GM12878 (cell line): ENCODE results near the gene SSH3. TPM values are rescaled to one million over a fixed set of nuclear protein-coding genes. Genes with fewer than 3 reads are reported as not detected.

Experiments used
- BMI1 ChIP-seq: fragments of 450-650 bp; IDR thresholded peaks from 2 replicates; pipeline ENCODE4 v1.6.1; 2016; ENCODE audit warnings: mild to moderate bottlenecking, moderate library complexity, borderline replicate concordance
- EP300 ChIP-seq, 2 experiments: fragments of 150-350 bp in 1 of 2; IDR thresholded peaks; 2 replicates each; pipeline ENCODE4 v1.6.1; 2011 to 2012; ENCODE audit warnings: low read depth in 2 of 2, low read length in 2 of 2, borderline replicate concordance in 1 of 2, improper control_type of control experiment in 1 of 2, inconsistent platforms in 1 of 2; ENCODE audit not compliant: control insufficient read depth in 1 of 2
- FOXK2 ChIP-seq: fragments of 450-650 bp; IDR thresholded peaks from 2 replicates; pipeline ENCODE4 v1.6.1; 2017; ENCODE audit warnings: mild to moderate bottlenecking, moderate library complexity
- GATAD2B ChIP-seq: fragments of 450-650 bp; conservative IDR thresholded peaks from 2 replicates; pipeline ENCODE4 v1.6.1; 2017; ENCODE audit warnings: low read depth, mild to moderate bottlenecking, moderate library complexity
- IKZF2 ChIP-seq, 2 experiments: fragments of 450-650 bp; IDR thresholded peaks; 2 replicates each; pipeline ENCODE4 v1.6.1; 2017; ENCODE audit warnings: mild to moderate bottlenecking in 2 of 2, moderate library complexity in 2 of 2
- MTA2 ChIP-seq: fragments of 450-650 bp; IDR thresholded peaks from 2 replicates; pipeline ENCODE4 v1.6.1; 2016; ENCODE audit warnings: low read depth, mild to moderate bottlenecking, moderate library complexity
- RAD21 ChIP-seq: IDR thresholded peaks from 2 replicates; pipeline ENCODE4 v1.6.1; 2011; ENCODE audit warnings: mild to moderate bottlenecking, low read depth, low read length, moderate library complexity; ENCODE audit not compliant: insufficient read depth
- RAD51 ChIP-seq: fragments of 450-650 bp; IDR thresholded peaks from 2 replicates; pipeline ENCODE4 v1.6.1; 2016; ENCODE audit warnings: moderate library complexity, mild to moderate bottlenecking, inconsistent platforms
- SIX5 ChIP-seq: IDR thresholded peaks from 2 replicates; pipeline ENCODE4 v1.6.1; 2011; ENCODE audit warnings: mild to moderate bottlenecking, low read depth, low read length, moderate library complexity; ENCODE audit not compliant: severe bottlenecking
- SMARCA5 ChIP-seq: fragments of 450-650 bp; IDR thresholded peaks from 2 replicates; pipeline ENCODE4 v1.6.1; 2017; ENCODE audit warnings: mild to moderate bottlenecking
- SMC3 ChIP-seq: IDR thresholded peaks from 2 replicates; pipeline ENCODE4 v1.6.1; 2011; ENCODE audit warnings: low read length, improper control_type of control experiment, borderline replicate concordance
- SRF ChIP-seq, 2 experiments: IDR thresholded peaks; 2 replicates each; pipeline ENCODE4 v1.6.1; 2011; ENCODE audit warnings: low read depth in 2 of 2, low read length in 2 of 2, mild to moderate bottlenecking in 1 of 2, moderate library complexity in 1 of 2
- STAT1 ChIP-seq: fragments of 450-650 bp; conservative IDR thresholded peaks from 2 replicates; pipeline ENCODE4 v1.6.1; 2014; ENCODE audit warnings: antibody characterized with exemption, mild to moderate bottlenecking
- ZNF622 ChIP-seq: fragments of 450-650 bp; IDR thresholded peaks from 2 replicates; pipeline ENCODE4 v1.6.1; 2017; ENCODE audit warnings: mild to moderate bottlenecking, inconsistent platforms
- polyA plus RNA-seq, 11 experiments: library from polyadenylated mRNA; depleted of rRNA in 4 of 11; unstranded in 6 of 11; stranded (reverse) in 5 of 11; fragments of >200 nt; fragmentation: Nextera tagmentation in 4 of 11; fragmentation: Illumina TruSeq in 1 of 11; extraction: Ambion mirVana in 4 of 11; extraction: Trizol in 1 of 11; gene quantifications; 1 replicate in 1 of 11; 2 replicates in 10 of 11; pipeline versions ENCODE4 v1.2.1 to v1.2.3, GENCODE V29; 2011 to 2016; ENCODE audit warnings: inconsistent platforms in 2 of 11, missing spikeins in 2 of 11, low read depth in 1 of 11
- total RNA-seq, 4 experiments: library from RNA; depleted of rRNA in 3 of 4; stranded (reverse); fragments of >200 nt in 3 of 4; fragmentation: Illumina TruSeq in 1 of 4; extraction: Trizol in 1 of 4; gene quantifications; 2 replicates each; pipeline versions ENCODE4 v1.2.1 to v1.2.3, GENCODE V29; 2013 to 2021
- TF ChIP-seq, protein P1 (sequence below), 3 experiments: IDR thresholded peaks in 2 of 3; conservative IDR thresholded peaks in 1 of 3; 2 replicates each; pipeline ENCODE4 v1.5.1; 2011; ENCODE audit warnings: low read depth in 3 of 3, low read length in 3 of 3, mild to moderate bottlenecking in 3 of 3, control low read depth in 2 of 3, moderate library complexity in 2 of 3, inconsistent platforms in 1 of 3, mixed read lengths in 1 of 3; ENCODE audit not compliant: control insufficient read depth in 2 of 3, insufficient read depth in 1 of 3; ENCODE audit errors: extremely low read depth in 1 of 3
- TF ChIP-seq, protein P2 (sequence below): fragments of 450-650 bp; IDR thresholded peaks from 2 replicates; pipeline ENCODE4 v1.6.1; 2017; ENCODE audit warnings: low read depth, mild to moderate bottlenecking, moderate library complexity
- TF ChIP-seq, protein P3 (sequence below): IDR thresholded peaks from 2 replicates; pipeline ENCODE4 v1.6.1; 2012; ENCODE audit warnings: low read length, inconsistent platforms
- TF ChIP-seq, protein P4 (sequence below): IDR thresholded peaks from 2 replicates; pipeline ENCODE4 v1.6.1; 2012; ENCODE audit warnings: low read depth, low read length, improper control_type of control experiment
- TF ChIP-seq, protein P5 (sequence below): fragments of 450-650 bp; IDR thresholded peaks from 2 replicates; pipeline ENCODE4 v1.6.1; 2017; ENCODE audit warnings: mild to moderate bottlenecking, moderate library complexity

The SSH3 gene
- total and polyA plus RNA-seq, 10 of the 15 experiments (the other 5 are each of a cell fraction or from before 2014, with no cell fraction given) = 0.05 to 0.83 (median 0.28) TPM; not detected in 3

DNA sequence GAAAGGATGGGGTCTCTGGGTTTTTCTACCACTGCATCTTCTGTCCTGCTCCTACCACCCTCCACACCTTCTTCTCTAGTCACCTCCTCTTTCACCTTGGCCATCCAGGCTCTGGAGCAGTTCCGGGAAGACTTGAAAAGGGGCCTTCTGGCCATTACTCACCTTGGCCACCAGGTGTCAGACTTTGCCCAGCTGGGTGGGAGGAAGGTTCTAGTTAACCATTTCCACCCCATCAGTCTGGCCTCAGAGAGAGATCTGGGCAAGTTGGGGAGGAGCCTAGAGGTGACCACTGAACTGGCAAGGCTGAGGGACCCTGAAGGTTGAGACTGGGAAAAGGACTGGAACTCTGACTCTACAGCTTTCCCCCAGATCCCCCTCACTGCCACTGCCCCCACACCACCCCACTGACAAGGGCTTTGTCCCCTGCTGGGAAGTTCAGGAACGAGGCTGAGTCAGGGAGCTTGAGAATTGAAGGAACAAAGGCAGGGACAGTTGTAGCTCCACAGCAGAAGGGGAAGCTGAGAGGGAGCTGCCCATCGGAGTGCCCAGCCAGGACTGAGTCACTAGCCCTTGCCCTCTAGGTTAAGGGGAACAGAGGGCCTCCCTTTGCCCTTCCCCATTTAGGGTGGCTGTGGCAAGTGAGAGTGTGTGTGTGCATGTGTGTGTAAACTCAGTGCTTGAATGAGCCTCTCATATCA, 53.7 kb downstream of the SSH3 start (continued):
- no peak for TF ChIP-seq BMI1
- peak; percentile 58 to 75; a peak in 3 of 4 replicates for TF ChIP-seq IKZF2 (IDR thresholded peaks at IDR 0.05)
- peak; percentile 30; the same call in 1 of the 2 replicates for TF ChIP-seq GATAD2B
- no peak for TF ChIP-seq RAD51
- TF ChIP-seq, protein P1, sequence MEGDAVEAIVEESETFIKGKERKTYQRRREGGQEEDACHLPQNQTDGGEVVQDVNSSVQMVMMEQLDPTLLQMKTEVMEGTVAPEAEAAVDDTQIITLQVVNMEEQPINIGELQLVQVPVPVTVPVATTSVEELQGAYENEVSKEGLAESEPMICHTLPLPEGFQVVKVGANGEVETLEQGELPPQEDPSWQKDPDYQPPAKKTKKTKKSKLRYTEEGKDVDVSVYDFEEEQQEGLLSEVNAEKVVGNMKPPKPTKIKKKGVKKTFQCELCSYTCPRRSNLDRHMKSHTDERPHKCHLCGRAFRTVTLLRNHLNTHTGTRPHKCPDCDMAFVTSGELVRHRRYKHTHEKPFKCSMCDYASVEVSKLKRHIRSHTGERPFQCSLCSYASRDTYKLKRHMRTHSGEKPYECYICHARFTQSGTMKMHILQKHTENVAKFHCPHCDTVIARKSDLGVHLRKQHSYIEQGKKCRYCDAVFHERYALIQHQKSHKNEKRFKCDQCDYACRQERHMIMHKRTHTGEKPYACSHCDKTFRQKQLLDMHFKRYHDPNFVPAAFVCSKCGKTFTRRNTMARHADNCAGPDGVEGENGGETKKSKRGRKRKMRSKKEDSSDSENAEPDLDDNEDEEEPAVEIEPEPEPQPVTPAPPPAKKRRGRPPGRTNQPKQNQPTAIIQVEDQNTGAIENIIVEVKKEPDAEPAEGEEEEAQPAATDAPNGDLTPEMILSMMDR (IDR thresholded peaks at IDR 0.05 in 2 of 3, conservative IDR thresholded peaks at IDR 0.05 in 1 of 3; ENCODE audit: control insufficient read depth in 2 of 3, extremely low read depth in 1 of 3, insufficient read depth in 1 of 3, low read depth in 3 of 3, low read length in 3 of 3) = peak; percentile 92 to 99 (median 98); a peak in 5 of 6 replicates
- no peak for TF ChIP-seq SIX5
- TF ChIP-seq SMC3 = peak; percentile 98
- TF ChIP-seq, protein P2, sequence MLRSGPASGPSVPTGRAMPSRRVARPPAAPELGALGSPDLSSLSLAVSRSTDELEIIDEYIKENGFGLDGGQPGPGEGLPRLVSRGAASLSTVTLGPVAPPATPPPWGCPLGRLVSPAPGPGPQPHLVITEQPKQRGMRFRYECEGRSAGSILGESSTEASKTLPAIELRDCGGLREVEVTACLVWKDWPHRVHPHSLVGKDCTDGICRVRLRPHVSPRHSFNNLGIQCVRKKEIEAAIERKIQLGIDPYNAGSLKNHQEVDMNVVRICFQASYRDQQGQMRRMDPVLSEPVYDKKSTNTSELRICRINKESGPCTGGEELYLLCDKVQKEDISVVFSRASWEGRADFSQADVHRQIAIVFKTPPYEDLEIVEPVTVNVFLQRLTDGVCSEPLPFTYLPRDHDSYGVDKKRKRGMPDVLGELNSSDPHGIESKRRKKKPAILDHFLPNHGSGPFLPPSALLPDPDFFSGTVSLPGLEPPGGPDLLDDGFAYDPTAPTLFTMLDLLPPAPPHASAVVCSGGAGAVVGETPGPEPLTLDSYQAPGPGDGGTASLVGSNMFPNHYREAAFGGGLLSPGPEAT = peak; percentile 59; the same call in 1 of the 2 replicates
- TF ChIP-seq, protein P3, sequence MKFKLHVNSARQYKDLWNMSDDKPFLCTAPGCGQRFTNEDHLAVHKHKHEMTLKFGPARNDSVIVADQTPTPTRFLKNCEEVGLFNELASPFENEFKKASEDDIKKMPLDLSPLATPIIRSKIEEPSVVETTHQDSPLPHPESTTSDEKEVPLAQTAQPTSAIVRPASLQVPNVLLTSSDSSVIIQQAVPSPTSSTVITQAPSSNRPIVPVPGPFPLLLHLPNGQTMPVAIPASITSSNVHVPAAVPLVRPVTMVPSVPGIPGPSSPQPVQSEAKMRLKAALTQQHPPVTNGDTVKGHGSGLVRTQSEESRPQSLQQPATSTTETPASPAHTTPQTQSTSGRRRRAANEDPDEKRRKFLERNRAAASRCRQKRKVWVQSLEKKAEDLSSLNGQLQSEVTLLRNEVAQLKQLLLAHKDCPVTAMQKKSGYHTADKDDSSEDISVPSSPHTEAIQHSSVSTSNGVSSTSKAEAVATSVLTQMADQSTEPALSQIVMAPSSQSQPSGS = no peak
- TF ChIP-seq, protein P4, sequence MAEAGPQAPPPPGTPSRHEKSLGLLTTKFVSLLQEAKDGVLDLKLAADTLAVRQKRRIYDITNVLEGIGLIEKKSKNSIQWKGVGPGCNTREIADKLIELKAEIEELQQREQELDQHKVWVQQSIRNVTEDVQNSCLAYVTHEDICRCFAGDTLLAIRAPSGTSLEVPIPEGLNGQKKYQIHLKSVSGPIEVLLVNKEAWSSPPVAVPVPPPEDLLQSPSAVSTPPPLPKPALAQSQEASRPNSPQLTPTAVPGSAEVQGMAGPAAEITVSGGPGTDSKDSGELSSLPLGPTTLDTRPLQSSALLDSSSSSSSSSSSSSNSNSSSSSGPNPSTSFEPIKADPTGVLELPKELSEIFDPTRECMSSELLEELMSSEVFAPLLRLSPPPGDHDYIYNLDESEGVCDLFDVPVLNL = no peak
- TF ChIP-seq EP300 (IDR thresholded peaks at IDR 0.05; ENCODE audit: borderline replicate concordance in 1 of 2, control insufficient read depth in 1 of 2, low read depth in 2 of 2, low read length in 2 of 2) = no peak
- TF ChIP-seq, protein P5, sequence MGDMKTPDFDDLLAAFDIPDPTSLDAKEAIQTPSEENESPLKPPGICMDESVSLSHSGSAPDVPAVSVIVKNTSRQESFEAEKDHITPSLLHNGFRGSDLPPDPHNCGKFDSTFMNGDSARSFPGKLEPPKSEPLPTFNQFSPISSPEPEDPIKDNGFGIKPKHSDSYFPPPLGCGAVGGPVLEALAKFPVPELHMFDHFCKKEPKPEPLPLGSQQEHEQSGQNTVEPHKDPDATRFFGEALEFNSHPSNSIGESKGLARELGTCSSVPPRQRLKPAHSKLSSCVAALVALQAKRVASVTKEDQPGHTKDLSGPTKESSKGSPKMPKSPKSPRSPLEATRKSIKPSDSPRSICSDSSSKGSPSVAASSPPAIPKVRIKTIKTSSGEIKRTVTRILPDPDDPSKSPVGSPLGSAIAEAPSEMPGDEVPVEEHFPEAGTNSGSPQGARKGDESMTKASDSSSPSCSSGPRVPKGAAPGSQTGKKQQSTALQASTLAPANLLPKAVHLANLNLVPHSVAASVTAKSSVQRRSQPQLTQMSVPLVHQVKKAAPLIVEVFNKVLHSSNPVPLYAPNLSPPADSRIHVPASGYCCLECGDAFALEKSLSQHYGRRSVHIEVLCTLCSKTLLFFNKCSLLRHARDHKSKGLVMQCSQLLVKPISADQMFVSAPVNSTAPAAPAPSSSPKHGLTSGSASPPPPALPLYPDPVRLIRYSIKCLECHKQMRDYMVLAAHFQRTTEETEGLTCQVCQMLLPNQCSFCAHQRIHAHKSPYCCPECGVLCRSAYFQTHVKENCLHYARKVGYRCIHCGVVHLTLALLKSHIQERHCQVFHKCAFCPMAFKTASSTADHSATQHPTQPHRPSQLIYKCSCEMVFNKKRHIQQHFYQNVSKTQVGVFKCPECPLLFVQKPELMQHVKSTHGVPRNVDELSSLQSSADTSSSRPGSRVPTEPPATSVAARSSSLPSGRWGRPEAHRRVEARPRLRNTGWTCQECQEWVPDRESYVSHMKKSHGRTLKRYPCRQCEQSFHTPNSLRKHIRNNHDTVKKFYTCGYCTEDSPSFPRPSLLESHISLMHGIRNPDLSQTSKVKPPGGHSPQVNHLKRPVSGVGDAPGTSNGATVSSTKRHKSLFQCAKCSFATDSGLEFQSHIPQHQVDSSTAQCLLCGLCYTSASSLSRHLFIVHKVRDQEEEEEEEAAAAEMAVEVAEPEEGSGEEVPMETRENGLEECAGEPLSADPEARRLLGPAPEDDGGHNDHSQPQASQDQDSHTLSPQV = 0 out of 2 replicates have a peak, but pooled peaks have one; percentile 28
- TF ChIP-seq MTA2 = peak; percentile 32; the same call in 1 of the 2 replicates
- TF ChIP-seq SRF (IDR thresholded peaks at IDR 0.05; ENCODE audit: low read depth in 2 of 2, low read length in 2 of 2) = no peak
- no peak for TF ChIP-seq STAT1
- peak; percentile 85; the same call in 1 of the 2 replicates for TF ChIP-seq SMARCA5
- no peak for TF ChIP-seq ZNF622
- no peak for TF ChIP-seq FOXK2
- TF ChIP-seq RAD21 = peak; percentile 99
